ENCODE measurements around the gene DNAH8.
"Not testable (repeated sequence)": the region's sequence is repeated elsewhere in the genome, so short reads cannot be mapped to it uniquely, and the experiment has no call there.

The DNAH8 gene

DNA sequence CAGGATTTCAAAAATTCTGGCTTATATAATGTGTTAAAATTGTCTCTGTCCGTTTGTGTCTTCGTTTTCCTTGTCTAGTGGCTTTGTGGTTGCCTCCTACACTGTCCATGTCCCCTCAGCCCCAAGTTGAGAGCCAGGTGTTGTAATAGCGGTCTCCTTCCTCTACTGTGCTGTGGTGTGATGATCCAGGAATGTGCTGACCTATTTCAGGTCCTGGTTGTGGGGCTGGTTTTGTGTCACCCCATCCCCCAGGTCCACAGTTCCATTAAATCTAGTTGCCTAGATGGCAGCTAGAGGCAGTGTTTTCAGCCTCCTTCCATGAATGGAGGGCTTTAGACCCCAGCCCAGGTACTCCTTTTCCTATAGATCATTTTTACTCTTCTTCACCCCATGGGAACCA lies 128.7 kb downstream of the DNAH8 start:
- no peak for DNase-seq (ENCODE audit: low read depth in 2 of 2)

GRCh38 chr6:38845931-38846330 lies 130.8 kb downstream of the DNAH8 start:
- DNase-seq (ENCODE audit: low read depth in 2 of 2) = no peak

- DNase-seq (ENCODE audit: low read depth in 2 of 2) = no peak
These were observed 131.2 kb downstream of the DNAH8 start for GRCh38 chr6:38846361-38846760.

DNA sequence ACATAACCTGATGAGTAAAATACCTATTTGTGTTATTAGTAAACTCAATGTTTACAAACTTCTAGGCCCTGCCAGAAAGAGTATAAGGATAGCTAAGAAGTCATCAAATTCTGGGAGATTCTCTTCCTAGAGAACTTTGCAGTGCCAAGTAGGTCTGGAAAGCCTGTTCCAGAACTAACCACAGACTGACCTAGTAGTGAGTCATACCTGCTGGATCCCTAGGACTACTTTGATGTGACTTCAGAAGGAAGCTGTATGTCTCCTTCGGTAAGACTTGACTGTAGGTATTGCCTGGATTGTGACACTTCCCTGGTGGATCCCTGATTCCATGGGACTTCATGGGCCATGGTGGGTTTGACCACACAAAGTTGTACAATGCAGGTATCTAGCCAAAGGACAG lies 131.7 kb downstream of the DNAH8 start:
- no peak for DNase-seq (ENCODE audit: low read depth in 2 of 2)

GRCh38 chr6:38847497-38847896 lies 132.4 kb downstream of the DNAH8 start:
- DNase-seq (ENCODE audit: low read depth in 2 of 2) = no peak

DNA sequence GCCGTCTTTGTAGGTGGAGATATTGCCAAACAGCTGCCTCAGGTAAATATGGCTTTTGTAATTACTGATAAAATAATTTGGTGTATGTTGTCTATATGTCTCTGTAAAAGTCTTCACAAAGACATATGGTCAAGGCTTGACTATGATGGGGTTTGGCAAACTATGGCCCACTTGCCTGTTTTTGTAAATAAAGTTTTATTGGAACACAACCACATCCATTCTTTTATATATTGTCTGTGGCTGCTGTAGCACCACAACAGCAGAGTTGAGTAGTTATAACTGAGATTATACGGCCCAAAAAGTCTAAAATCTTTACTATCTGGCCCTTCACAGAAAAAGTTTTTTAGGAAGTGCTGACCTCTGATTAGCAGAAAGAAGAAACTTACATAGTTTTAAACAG lies 133.6 kb downstream of the DNAH8 start:
- DNase-seq (ENCODE audit: low read depth in 2 of 2) = no peak

GRCh38 chr6:38852215-38852614 lies 137.1 kb downstream of the DNAH8 start:
- DNase-seq (ENCODE audit: low read depth in 2 of 2) = no peak

DNA sequence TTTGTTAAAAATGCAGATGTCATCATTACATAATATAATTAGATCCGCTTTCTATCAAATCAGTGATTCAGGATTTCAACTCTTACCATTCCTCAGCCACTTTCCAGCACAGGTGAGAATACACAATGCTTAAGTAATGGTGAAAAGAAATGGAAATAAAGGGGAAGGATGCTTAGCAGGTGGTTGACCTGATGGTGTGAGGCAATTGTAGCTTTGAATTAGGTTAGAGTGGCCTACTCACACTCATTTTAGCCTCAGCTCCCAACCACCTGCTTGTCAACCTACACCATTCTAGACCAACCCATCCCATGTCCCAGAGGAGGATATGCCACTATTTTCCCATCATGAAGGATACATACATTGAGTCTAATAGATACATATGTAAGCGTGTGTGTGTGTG lies 138.1 kb downstream of the DNAH8 start:
- DNase-seq (ENCODE audit: low read depth in 2 of 2) = no peak

- DNase-seq (ENCODE audit: low read depth in 2 of 2) = no peak
These were observed 141.4 kb downstream of the DNAH8 start for GRCh38 chr6:38856492-38856891.

- DNase-seq (ENCODE audit: low read depth in 2 of 2) = no peak
These were observed 142.7 kb downstream of the DNAH8 start for GRCh38 chr6:38857815-38858214.

GRCh38 chr6:38860041-38860440 lies 144.9 kb downstream of the DNAH8 start:
- no peak for DNase-seq (ENCODE audit: low read depth in 2 of 2)

DNA sequence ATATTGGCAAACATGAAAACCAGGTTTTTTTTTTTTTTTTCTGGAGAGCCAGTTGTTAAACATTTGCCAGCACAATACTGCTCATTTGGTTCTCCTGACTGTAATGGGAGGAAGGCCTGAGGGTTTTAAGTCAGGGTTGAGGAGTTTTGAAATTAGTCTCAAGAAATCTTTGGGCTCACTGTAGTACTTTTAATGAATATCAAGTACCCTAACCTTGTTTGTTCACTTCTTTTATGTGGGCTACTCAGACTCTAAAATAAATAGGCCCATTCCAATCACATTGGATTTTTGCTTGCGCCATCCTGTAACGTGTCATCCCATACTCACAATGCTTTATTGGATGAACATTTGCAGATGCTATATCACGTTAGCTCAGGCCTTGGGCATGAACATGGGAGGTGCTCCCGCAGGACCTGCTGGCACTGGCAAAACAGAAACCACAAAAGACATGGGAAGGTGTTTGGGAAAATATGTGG lies 146.9 kb downstream of the DNAH8 start:
- DNase-seq (ENCODE audit: low read depth in 2 of 2) = no peak

GRCh38 chr6:38865521-38866174 lies 150.5 kb downstream of the DNAH8 start:
- no peak for DNase-seq (ENCODE audit: low read depth in 2 of 2)

GRCh38 chr6:38867726-38868125 lies 152.6 kb downstream of the DNAH8 start:
- DNase-seq (ENCODE audit: low read depth in 2 of 2) = no peak

GRCh38 chr6:38871741-38872568 lies 156.8 kb downstream of the DNAH8 start:
- DNase-seq (ENCODE audit: low read depth in 2 of 2) = peak; percentile 11 to 23

GRCh38 chr6:38873001-38873400 lies 157.9 kb downstream of the DNAH8 start:
- no peak for DNase-seq (ENCODE audit: low read depth in 2 of 2)

DNA sequence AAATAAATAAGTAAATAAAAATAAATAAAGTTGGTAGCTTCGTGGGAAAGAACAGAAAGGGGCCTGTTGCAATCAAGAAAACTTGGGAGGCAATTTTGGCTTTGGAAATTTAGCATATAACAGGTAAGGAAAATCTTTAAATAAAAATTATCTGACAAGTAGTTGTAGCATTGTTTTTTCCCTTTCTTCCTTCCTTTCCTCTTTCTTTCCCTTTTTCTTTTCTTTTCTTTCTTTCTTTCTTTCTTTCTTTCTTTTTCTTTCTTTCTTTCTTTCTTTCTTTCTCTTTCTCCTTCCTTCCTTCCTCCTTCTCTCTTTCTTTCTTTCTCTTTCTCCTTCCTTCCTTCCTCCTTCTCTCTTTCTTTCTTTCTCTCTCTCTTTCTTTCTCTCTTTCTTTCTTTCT lies 158.7 kb downstream of the DNAH8 start:
- DNase-seq (ENCODE audit: low read depth in 2 of 2) = not testable (repeated sequence)

DNA sequence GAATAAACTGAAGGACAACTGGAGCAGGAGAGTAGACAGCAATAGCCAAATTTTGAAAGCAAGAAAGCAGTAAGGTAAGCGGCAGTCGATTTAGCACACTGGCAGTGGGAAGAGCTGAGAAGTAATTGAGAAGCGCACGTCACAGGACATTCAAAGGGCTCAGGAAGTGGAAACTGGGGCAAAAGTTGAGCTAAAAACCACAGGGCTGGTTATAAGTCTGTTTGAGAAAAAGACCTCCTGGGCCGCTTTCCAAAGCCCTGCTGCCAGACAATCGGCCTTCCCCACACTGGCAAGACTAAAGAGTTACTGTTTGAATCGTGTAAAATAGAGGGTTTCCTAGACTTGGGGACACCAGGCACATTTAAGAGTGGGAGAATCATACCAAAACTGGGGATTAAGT lies 161.4 kb downstream of the DNAH8 start:
- no peak for DNase-seq (ENCODE audit: low read depth in 2 of 2)

DNA sequence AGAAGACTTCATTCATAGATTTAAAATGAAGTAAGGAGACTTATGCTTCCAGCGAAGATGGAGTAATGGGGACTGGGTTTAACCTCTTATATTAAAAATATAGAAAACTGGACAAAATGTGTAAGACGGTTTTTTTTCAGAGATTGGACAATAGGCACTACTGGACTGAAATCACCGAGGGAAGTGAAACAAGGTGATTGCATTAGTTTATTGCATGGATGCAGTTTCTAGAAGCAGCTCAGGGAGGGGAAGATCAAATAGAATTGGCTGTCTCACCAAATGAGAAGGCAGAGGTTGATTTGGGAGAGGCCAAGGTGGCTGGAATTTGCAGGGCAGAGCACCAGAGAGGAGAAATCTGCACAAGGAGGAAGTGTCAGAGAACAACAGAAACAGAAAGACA lies 162.6 kb downstream of the DNAH8 start:
- no peak for DNase-seq (ENCODE audit: low read depth in 2 of 2)

- DNase-seq (ENCODE audit: low read depth in 2 of 2) = no peak
These were observed 167.0 kb downstream of the DNAH8 start for GRCh38 chr6:38882157-38882556.

- no peak for DNase-seq (ENCODE audit: low read depth in 2 of 2)
These were observed 182.4 kb downstream of the DNAH8 start for GRCh38 chr6:38897507-38897906.

GRCh38 chr6:38901802-38902522 lies 186.9 kb downstream of the DNAH8 start:
- DNase-seq (ENCODE audit: low read depth in 2 of 2) = no peak

DNA sequence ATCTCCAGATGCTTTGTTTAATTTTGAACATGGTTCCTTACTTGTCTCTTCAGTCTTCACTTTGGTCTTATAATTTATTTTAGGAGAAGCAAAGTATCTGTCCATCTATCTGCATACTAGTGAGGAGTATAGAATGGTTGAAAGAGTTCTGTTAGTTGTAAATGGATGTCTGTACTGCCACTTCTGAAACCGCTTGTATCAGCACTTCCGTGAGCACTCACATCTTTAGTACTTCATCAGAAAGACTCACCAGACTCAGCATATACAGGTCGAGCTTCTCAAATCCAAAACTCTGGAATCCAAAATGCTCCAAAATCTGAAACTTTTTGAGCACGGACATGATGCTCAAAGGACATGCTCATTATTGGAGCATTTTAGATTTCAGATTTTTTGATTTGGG lies 191.5 kb downstream of the DNAH8 start:
- DNase-seq (ENCODE audit: low read depth in 2 of 2) = no peak

All from stimulated activated CD8-positive, alpha-beta memory T cell treated with anti-CD3 and anti-CD28 coated beads, Interleukin-2, amount 100 ng/mL, for 48 hours (primary cell).